ENCODE data around the gene OR5J2. TPM values are rescaled to one million over a fixed set of nuclear protein-coding genes. Genes with fewer than 3 reads are reported as not detected.
"Not testable (repeated sequence)": the region's sequence is repeated elsewhere in the genome, so short reads cannot be mapped to it uniquely, and the experiment has no call there.

OR5J2 gene
- total RNA-seq, 1 experiment from 2014 or later, result not detected

DNA sequence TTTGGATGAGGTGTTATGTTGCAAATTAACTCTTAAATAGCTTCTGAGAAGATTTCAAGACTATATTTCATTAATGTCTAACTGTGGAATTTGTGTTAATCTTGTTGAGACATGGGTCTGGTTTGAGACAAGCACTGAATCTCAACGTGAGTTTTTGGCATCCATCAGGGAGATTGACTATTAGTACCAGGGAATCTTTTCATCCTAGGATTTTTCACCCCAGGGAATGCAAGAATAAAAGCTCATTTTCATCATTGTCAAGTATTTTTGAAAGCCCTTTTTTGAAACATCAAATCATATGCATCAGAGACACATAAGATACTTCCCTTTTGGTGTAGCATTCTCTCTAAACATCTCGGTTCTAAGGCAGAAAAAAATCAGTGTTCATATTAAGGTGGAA lies 38.1 kb downstream of the OR5J2 start:
- Mint-ChIP-seq H3K27ac (ENCODE audit: unreplicated experiment) (no peak overlapping the region), H3K36me3 (ENCODE audit: insufficient read depth, unreplicated experiment) (no peaks in the 10 kb centered on the region), H3K27me3 (ENCODE audit: unreplicated experiment) (no peaks in the 10 kb centered on the region), H3K4me3 (ENCODE audit: low read depth, unreplicated experiment) (no peak overlapping the region), H3K4me1 (ENCODE audit: low read depth, unreplicated experiment) (no peaks in the 10 kb centered on the region), H3K9me3 (ENCODE audit: low read depth, unreplicated experiment) (peaks cover 17% of the 10 kb centered on the region)
- intact Hi-C loops (cut with micrococcal nuclease; ENCODE audit: unreplicated experiment), result no loop called here
- TF ChIP-seq, protein P1, sequence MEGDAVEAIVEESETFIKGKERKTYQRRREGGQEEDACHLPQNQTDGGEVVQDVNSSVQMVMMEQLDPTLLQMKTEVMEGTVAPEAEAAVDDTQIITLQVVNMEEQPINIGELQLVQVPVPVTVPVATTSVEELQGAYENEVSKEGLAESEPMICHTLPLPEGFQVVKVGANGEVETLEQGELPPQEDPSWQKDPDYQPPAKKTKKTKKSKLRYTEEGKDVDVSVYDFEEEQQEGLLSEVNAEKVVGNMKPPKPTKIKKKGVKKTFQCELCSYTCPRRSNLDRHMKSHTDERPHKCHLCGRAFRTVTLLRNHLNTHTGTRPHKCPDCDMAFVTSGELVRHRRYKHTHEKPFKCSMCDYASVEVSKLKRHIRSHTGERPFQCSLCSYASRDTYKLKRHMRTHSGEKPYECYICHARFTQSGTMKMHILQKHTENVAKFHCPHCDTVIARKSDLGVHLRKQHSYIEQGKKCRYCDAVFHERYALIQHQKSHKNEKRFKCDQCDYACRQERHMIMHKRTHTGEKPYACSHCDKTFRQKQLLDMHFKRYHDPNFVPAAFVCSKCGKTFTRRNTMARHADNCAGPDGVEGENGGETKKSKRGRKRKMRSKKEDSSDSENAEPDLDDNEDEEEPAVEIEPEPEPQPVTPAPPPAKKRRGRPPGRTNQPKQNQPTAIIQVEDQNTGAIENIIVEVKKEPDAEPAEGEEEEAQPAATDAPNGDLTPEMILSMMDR (IDR thresholded peaks at IDR 0.05; ENCODE audit: unreplicated experiment), result no peak
- no TSS peak for BruUV-seq (replicated peaks)
- no peak for DNase-seq
- CTCF ChIA-PET, result no interaction called here

DNA sequence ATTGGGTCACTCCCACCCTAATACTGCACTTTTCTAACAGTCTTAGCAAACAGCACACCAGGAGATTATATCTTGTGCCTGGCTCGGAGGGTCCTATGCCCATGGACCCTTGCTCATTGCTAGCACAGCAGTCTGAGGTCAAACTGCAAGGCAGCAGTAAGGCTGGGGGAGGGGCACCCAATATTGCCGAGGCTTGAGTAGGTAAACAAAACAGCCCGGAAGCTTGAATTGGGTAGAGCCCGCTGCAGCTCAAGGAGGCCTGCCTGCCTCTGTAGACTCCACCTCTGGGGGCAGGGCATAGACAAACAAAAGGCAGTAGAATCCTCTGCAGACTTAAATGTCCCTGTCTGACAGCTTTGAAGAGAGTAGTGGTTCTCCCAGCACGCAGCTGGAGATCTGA lies 43.3 kb downstream of the OR5J2 start:
- H3K27ac Mint-ChIP-seq (ENCODE audit: unreplicated experiment); H3K36me3 Mint-ChIP-seq (ENCODE audit: insufficient read depth, unreplicated experiment); CTCF ChIA-PET; BruUV-seq (replicated peaks); intact Hi-C loops (cut with micrococcal nuclease; ENCODE audit: unreplicated experiment); H3K4me3 Mint-ChIP-seq (ENCODE audit: low read depth, unreplicated experiment); DNase-seq; H3K27me3 Mint-ChIP-seq (ENCODE audit: unreplicated experiment); H3K4me1 Mint-ChIP-seq (ENCODE audit: low read depth, unreplicated experiment): not testable (repeated sequence)
- peaks cover 22% of the 10 kb centered on the region for H3K9me3 Mint-ChIP-seq (ENCODE audit: low read depth, unreplicated experiment)

Other genes starting within 250 kb of the OR5J2 start
- not detected in 2 replicates for gene OR5I1, start 240.2 kb upstream of the OR5J2 start, total RNA-seq (2022)
- not detected in 2 replicates for gene OR10AG1, start 206.7 kb upstream of the OR5J2 start, total RNA-seq (2022)
- gene OR5F1, start 182.0 kb upstream of the OR5J2 start, total RNA-seq (2022), result not detected in 2 replicates
- gene OR5AS1, start 149.0 kb upstream of the OR5J2 start, total RNA-seq (2022), result not detected in 2 replicates
- gene OR8I2, start 83.3 kb upstream of the OR5J2 start, total RNA-seq (2022), result not detected in 2 replicates
- gene OR8H2, start 72.9 kb upstream of the OR5J2 start, total RNA-seq (2022), result not detected in 2 replicates
- gene OR8H3, start 54.2 kb upstream of the OR5J2 start, total RNA-seq (2022), result not detected in 2 replicates
- gene OR8J3, start 36.4 kb upstream of the OR5J2 start, total RNA-seq (2022), result not detected in 2 replicates
- not detected in 2 replicates for gene OR8K5, start 16.3 kb upstream of the OR5J2 start, total RNA-seq (2022)
- gene OR5T2, start 57.6 kb downstream of the OR5J2 start, total RNA-seq (2022), result not detected in 2 replicates
- not detected in 2 replicates for gene OR5T3, start 75.6 kb downstream of the OR5J2 start, total RNA-seq (2022)
- gene OR5T1, start 97.5 kb downstream of the OR5J2 start, total RNA-seq (2022), result not detected in 2 replicates
- not detected in 2 replicates for gene OR8H1, start 115.6 kb downstream of the OR5J2 start, total RNA-seq (2022)
- not detected in 2 replicates for gene OR8K3, start 138.5 kb downstream of the OR5J2 start, total RNA-seq (2022)
- gene OR8K1, start 169.4 kb downstream of the OR5J2 start, total RNA-seq (2022), result not detected in 2 replicates
- gene OR8J1, start 177.7 kb downstream of the OR5J2 start, total RNA-seq (2022), result not detected in 2 replicates
- gene OR8U1, start 199.0 kb downstream of the OR5J2 start, total RNA-seq (2022), result not detected in 2 replicates
- not detected in 2 replicates for gene OR5AL1, start 236.1 kb downstream of the OR5J2 start, total RNA-seq (2022)

All from Calu3 (cell line).